UCSD-AML1 (cell line): ENCODE results near the gene NUMA1.
A peak's percentile ranks its signal among the peaks of the same experiment; 100 is the strongest.

ENCODE experiments used
- DNase-seq: peaks from one replicate; lab custom pipeline; 2025; ENCODE audit not compliant: unreplicated experiment; lab: John Stamatoyannopoulos, UW

Gene NUMA1

DNA sequence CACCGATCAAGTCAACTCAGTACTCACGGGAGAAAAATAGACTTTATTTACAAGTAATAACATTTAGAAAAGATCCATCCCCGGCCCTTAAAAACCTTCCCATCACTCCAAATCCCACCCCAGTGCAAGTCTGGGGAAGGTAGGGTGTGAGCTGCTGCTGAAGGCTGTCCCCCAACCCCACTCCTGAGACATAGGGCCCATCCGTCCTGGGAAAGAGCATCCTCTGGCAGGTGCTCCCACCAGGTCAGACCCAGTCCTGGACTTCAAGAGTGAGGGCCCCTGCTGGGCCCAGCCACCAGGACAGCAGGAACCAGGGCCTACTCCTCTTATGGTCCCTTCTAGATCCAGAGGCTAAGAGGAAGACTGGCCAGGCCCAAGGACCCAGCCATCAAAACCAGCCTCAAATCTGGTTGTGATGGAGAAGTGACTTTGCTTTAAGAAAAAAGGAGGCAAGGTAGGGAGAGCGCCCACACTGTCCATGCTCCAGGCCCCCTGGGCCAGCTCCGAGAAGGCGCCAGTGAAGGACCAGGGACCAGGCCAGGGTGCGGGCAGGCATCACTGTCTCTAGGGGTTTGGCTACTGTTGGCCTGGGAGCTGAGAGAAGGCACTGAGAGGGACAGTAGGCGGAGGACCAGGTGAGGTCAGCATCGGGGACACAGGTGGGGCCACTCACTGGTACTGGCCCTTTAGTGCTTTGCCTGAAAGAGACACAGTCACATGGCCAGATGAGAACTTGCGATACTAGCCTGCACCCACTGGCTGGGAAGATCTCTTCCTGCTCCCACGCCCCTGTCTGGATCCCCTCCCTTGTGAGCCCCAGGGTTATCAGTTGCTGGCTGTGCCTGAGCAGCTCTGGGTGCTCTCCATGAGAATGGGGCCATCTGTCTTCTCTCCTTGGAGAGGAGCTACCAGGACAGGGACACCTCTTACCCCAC, 77.2 kb downstream of the NUMA1 start:
- no peak for DNase-seq

DNA sequence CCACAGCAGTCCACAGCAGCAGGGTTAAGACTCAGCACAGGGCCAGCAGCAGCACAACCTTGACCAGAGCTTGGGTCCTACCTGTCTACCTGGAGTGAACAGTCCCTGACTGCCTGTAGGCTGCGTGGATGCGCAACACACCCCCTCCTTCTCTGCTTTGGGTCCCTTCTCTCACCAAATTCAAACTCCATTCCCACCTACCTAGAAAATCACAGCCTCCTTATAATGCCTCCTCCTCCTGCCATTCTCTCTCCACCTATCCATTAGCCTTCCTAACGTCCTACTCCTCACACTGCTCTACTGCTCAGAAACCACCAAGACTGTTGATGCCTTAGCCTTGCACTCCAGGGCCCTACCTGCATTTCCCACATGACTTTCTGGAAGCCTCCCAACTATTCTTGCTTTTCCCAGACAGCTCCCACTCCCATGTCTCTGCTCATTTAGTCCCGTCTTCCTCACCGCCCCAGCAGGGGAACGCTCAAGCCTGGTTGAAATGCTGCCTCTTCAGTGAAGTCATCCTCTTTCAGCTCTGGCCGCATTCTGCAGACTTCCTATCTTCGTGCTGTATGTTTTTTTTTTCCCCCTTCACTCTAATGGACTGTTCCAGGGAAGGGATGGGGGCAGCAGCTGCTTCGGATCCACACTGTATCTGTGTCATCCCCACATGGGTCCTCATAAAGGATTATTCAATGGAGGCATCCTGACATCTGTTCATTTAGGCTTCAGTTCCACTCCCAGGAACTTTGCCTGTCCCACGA, 78.3 kb downstream of the NUMA1 start:
- DNase-seq = no peak

DNA sequence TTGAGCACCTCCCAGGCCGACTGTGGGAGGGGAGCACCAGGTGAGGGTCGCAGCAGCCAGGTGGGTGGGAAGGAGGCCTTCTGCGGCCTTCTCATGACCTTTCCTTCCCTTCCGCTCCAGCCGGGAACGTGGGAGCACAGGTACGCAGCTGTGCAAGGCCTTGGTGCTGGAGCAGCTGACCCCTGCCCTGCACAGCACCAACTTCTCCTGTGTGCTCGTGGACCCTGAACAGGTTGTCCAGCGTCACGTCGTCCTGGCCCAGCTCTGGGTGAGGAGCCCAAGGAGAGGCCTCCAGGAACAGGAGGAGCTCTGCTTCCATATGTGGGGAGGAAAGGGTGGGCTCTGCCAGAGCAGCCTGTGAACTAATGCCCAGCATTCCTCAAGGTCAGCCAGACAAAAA, 79.1 kb downstream of the NUMA1 start:
- DNase-seq = no peak

DNA sequence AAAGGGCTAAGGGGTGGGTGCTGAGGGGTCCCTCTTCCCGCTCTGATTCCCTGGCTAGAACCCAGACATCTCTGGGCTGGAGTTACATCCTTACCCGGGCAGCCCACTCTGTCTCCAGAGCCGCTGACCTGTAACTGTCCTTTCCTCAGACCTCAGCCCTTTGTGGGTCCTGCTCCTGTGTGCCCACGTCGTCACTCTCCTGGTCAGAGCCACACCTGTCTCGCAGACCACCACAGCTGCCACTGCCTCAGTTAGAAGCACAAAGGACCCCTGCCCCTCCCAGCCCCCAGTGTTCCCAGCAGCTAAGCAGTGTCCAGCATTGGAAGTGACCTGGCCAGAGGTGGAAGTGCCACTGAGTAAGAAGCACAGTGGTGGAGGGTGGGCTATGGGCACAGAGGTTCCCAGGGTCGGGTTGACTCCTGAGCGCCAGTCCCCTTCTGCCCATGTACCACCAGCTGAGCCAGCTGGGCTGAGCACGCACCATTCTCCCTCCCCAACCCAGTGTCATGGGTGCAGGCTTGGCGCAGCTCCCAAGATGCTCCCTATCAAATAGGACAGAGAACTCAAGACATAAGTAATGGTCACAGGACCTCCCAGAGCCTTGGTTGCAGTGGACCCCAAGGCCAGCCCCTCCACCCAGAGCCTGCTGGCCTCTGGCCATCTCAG, 80.0 kb downstream of the NUMA1 start:
- no peak for DNase-seq

DNA sequence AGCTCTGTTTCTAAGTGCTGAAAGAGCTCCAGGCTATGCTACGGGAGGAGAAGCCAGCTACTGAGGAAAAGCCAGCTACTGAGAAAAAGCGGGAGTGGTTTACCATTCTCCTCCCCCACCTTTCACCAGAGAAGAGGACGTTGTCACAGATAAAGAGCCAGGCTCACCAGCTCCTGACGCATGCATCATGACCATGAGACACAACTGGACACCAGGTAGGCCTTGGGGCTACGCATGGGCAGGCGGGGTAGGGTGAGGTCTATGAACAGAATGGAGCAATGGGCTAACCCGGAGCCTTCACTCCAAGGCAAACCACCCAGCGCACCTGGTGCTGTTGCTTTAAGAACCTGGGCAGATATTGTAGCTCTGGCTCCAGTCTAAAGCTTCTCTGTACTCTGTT, 80.5 kb downstream of the NUMA1 start:
- no peak for DNase-seq

DNA sequence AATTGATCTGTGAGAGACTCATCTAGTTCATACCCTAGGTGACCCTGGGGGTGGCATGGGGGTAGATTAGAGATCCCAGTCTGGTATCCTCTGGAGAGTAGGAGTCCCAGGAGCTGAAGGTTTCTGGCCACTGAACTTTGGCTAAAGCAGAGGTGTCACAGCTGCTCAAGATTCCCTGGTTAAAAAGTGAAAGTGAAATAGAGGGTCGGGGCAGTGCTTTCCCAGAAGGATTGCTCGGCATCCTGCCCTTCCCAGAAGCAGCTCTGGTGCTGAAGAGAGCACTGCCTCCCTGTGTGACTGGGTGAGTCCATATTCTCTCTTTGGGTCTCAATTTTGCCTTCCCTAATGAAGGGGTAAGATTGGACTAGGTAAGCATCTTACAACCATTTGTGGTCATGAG, 81.0 kb downstream of the NUMA1 start:
- no peak for DNase-seq

DNA sequence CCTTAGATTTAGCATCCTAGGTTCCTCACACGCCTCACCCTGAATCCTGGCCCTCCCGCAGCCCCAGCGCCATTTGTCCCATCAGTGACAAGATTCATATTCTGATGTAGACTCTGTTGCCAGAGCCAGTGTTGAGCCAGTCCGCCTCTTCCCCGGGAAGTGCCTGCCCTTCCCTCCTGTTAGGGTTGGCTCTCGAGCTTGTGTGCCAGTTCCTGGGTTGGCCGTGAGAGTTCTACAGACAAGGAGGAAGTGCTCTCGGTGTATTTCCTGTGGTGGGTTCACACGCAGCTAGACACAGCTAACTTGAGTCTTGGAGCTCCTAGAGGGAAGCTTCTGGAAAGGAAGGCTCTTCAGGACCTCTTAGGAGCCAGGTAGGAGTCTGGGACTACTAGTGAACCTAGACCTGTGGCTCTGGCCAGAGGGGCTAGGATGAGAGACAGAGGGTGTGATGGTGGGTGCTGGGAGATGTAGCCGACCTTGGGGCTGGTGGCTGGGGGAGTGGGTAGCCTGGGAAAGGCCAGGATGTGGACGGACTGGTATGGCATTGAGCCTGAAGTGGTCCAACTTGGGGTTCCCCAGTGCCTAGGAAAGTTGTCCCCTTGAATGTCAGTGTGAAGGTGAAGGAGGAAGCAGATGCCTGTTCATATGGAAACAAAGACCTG, 81.6 kb downstream of the NUMA1 start, which contains the start of gene IL18BP:
Gene IL18BP, plus strand, starts transcription at position 261 of the 662 bp plus-strand sequence. CDS start 1,076 bp downstream, outside the sequence.
- DNase-seq = peak; percentile 75

DNA sequence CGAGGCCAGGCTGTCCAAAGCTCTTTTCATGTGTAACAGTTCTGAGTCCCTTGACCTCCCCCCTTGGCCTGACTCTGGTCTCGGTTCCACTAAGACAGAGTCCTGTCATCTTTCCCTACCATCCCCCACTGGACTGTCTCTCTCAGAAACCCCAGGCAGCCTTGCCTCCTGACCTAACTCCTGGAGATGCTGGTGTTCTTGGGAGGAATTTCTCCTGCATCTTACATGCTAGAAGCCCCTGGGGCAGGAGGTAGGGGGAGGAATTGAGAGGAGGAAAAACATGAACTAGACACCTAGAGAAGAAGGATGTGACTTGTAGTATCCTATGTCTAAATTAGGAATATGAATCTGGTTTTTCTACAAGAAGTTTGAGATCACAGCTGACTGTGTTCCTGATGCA, 82.3 kb downstream of the NUMA1 start:
- DNase-seq = no peak

DNA sequence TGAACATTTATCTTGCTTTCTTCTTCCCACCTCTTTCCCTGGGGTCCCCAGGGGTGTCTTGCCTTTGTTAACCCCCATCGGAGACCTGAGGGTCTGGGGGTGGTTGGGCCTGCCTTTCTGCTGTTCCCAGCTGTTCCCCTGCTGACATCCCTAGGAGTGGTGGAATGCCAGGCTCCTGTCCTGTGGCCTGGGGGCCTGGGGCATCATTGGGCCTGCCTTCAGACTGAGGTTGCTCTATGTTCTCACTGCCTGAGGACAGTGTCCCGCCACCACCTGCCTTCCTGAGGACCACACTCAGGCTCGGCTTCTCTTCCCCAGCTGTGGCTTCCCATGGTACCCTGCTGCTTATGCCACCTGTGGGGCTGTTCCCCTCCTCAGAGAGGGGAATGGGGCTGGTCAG, 82.7 kb downstream of the NUMA1 start:
- DNase-seq = no peak

DNA sequence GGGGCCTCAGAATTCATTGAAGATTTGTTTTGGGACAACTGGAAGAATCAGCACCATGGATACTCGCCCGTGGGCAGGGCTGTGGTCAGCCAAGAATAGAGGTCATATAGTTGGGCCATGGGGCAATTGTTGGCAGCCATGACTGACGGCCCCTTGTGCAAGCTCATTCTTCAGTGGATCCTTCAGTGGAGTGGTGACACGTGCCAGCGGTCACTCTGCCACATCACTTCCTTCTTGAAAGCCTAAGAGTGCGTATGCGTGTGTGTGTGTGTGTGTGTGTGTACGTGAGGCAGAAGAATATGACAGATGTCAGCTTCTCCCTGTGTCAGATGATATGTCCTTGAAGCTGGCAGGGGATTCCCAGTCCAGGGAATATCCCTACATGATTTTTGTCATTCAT, 83.4 kb downstream of the NUMA1 start:
- DNase-seq = peak; percentile 29

DNA sequence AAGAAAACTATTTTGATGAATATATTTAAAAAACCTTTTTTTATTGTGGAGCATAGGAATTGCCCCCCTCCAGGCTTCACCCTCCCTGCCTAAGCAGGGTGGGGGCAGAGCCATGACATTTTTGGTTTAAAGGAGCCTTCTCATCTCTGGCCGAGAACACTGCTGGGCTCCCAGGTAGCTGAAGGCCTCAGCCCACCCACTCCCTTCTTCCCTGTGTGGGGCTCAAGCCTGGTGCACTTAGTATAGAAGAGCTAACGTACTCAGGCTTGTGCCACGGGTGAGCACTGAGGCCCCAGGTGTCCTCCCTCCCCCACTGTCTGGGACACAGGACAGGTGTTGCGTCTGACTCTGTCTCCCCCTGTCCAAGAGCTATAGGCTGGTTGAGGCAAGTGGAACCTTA, 83.8 kb downstream of the NUMA1 start:
- DNase-seq = no peak

DNA sequence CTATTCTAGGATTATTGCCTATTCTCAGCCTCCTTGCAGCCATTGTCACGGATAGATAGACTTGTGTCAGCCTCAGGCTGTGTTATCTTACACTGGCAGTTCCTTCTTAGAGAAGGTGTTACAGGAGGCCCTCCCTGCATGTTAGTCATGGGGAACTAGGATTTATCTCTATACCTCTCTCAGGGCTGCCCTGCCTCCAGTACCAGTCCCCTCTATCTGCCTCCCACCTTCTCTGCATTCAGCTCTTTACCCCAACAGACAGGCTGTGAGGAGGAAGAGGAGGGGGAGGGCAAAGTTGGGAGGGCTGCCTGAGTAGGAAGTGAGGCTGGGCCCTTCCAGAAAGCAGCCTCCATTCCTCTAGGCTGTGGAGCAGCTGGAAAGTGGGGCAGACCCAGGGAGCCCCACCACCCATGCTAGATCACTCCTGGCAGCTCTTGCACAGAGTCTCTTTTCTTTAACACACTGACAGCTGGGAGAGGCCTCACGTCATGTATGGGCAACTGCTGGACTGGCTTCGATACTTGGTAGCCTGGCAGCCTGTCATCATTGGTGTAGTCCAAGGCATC, 84.5 kb downstream of the NUMA1 start:
- DNase-seq = no peak

DNA sequence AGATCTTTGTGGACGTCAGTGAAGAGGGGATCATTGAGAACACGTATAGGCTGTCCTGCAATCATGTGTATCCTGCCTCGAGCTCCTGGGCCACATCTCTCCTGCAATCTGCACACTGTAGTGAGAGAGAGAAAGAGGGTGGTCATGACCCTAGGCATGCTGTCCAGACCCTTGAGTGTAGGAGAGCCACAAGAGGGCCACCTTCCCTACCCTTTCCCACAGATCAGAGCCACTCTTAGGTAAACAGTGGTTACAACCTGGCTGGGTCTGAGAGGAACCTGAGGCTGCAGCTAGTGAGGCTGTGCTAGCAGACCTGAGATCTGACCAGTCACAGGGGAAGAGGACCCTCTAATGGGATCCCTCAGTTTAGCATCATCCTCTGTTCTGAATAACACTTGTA, 85.6 kb downstream of the NUMA1 start:
- no peak for DNase-seq

DNA sequence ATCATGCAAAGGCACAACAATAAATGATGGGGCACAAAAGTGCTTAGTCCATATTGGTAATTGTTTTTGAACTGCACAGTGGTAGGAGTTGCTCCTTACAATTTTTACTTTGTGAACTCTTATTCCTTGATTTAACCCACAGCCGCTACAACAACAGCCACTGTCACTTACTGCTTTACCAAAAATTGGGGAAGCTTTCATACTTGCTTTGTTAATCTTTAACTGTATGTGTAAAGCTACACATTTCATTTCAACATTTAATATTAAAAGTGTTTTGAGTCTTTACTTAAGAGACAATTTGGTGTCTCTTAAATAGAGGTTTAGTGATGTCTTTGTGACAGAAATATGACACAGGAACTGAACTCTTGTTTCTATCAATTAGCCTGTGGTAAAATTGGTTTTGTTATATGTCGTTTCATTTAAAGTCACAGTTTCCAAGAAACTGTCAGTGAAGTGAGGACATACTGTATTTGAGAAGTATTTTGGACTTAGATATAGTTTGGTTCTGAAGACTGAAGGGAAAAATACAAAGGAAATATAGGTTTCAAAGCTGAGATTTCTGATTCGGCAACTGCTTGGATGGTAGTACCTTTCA, 88.1 kb downstream of the NUMA1 start:
- no peak for DNase-seq

DNA sequence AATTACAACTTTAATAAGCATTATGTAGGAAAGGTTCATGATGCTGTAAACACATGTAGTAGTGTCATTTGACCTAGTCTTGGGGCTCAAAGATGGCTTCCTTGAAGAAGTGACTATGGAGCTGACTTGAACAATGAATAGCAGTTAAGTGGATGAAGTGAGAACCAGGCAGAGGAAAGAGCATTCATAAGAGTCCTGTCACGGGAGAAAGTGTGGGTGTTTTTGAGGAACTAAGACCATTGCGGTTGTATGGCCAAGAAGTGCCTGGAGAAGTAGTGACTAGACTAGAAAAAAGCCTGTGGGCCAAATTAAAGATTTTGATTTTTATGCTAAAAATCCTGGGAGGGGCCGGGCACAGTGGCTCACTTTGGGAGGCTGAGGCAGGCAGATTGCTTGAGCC, 88.8 kb downstream of the NUMA1 start:
- DNase-seq = no peak

DNA sequence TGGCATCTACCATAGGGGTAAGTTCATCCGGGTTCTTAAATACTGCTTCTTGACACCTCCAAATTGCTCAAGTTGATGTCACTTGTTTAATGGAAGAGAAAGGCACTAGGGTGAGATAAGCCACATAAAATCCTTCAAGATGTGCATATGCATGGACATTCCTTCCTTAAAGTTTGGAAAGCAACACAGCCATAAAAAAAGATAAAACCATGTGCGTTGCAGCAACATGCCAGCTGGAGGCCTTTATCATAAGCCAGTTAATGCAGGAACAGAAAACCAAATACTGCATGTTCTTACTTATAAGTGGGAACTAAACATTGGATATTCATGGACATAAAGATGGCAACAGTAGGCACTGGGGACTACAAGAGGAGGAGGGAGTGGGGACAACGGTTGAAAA, 89.6 kb downstream of the NUMA1 start:
- DNase-seq = no peak

DNA sequence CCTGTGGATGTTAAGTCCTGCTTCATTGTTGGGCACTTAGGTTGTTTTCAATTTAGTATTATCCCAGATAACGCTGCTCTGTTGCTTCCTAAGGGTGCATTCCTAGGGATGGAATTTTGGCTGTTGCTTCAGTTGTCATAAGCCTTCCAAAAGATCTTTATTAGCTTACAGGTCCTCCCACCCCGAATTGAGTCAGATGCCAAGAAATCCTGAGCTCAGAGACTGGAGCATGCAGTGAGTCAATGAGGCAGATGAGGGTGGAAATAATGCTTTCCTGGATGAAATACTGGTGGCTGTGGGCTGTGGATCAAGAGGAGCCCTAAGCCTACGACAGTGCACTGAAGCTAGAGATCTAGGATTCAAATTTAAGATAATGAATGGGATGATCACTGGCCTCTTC, 92.3 kb downstream of the NUMA1 start:
- no peak for DNase-seq

DNA sequence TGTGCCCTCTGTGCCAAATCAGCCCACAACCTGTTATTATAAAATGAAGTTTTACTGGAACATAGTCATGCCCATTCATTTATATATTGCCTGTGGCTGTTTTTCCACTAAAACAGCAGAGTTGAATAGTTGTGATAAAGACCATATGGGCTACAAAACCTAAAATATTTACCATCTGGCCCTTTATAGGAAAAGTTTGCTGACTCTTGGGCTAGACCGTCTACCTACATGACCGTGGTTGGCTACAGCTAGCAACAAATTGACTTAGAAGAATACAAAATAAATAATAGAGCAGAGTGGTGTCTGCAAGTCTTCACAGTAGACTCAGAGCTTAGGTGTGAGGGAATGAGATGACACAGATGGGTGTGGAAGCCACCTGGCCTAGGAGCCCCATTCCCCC, 92.8 kb downstream of the NUMA1 start:
- no peak for DNase-seq

DNA sequence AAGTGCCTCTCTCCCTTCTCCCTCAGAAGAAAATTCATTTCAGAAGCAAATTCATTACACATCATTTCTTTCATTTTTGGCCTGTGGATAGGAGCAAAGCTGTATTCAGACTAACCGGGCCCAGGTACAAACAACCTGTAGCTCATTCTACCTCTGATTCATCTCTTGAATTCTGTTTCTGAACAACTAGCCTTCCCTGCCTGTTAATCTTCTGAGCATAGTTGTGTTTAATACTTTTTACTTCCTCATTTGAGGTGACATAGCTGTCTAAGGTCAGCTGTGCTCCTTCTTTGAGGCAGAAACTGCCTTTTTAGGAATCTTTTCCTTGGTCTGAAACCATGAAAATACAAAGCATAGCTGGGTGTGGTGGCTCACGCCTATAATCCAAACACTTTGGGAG, 94.2 kb downstream of the NUMA1 start:
- DNase-seq = no peak

DNA sequence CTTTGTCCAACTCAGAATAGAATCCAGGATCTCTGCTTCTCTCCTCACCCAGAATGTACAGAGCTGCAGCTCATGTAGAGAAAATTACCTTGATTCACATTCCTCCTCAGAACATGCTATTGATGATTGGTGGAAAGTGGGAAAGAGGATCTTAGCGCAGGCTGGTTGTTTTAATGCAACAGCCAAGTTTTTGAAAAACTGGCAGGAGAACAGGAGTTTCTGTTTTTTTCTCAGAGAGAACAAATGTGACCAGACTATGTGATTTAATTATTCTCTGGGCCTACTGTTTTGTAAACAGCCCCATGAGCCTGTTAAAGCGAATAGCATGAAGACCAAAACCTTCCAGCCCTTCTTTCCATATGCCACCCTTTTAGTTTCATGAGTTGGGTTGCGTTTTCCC, 100.7 kb downstream of the NUMA1 start:
- no peak for DNase-seq
